ENCODE results near the gene TIRAP.

Gene TIRAP

GRCh38 chr11:126335463-126335760, 52.5 kb downstream of the TIRAP start:
- H3K4me3 ChIP-seq (replicated peaks; ENCODE audit: low read depth, low read length), result no peak overlapping the region
- no peak for DNase-seq (ENCODE audit: extremely low read depth, low read depth)
- TF ChIP-seq, protein P1, sequence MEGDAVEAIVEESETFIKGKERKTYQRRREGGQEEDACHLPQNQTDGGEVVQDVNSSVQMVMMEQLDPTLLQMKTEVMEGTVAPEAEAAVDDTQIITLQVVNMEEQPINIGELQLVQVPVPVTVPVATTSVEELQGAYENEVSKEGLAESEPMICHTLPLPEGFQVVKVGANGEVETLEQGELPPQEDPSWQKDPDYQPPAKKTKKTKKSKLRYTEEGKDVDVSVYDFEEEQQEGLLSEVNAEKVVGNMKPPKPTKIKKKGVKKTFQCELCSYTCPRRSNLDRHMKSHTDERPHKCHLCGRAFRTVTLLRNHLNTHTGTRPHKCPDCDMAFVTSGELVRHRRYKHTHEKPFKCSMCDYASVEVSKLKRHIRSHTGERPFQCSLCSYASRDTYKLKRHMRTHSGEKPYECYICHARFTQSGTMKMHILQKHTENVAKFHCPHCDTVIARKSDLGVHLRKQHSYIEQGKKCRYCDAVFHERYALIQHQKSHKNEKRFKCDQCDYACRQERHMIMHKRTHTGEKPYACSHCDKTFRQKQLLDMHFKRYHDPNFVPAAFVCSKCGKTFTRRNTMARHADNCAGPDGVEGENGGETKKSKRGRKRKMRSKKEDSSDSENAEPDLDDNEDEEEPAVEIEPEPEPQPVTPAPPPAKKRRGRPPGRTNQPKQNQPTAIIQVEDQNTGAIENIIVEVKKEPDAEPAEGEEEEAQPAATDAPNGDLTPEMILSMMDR (IDR thresholded peaks at IDR 0.05; ENCODE audit: low read depth, low read length, missing control alignments), result no peak

GRCh38 chr11:126336138-126336541, 53.2 kb downstream of the TIRAP start:
- TF ChIP-seq, protein P1 (IDR thresholded peaks at IDR 0.05; ENCODE audit: low read depth, low read length, missing control alignments), result no peak
- no peak for DNase-seq (ENCODE audit: extremely low read depth, low read depth)
- no peak overlapping the region for H3K4me3 ChIP-seq (replicated peaks; ENCODE audit: low read depth, low read length)

DNA sequence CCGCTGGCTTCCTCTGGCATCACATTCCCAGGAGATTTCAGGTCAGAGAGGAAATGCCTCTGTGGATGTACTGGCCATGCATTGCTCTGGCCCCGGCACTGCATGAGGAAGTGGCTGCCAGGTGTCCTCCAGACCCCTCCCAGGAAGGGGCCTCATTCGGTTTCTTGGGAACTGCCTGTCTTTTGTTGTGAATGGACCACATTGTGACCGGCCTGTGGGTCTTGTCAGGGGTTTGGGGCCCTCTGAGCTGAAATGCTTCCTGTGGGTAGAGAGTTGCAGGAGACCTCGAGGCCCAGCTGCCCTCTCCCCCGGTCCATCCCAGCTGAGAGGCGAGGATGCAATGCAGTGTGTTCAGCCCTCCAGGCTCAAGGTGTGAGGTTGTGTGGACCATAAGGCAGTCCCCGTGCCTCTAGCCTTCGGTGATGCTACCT, 53.8 kb downstream of the TIRAP start:
- TF ChIP-seq, protein P1 (IDR thresholded peaks at IDR 0.05; ENCODE audit: low read depth, low read length, missing control alignments), result no peak
- DNase-seq (ENCODE audit: extremely low read depth, low read depth), result no peak

GRCh38 chr11:126337126-126337473, 54.2 kb downstream of the TIRAP start:
- TF ChIP-seq, protein P1 (IDR thresholded peaks at IDR 0.05; ENCODE audit: low read depth, low read length, missing control alignments), result no peak
- DNase-seq (ENCODE audit: extremely low read depth, low read depth), result no peak

More for the DNA sequence above, 53.8 kb downstream of the TIRAP start:
- H3K4me3 ChIP-seq (replicated peaks; ENCODE audit: low read depth, low read length), result no peak overlapping the region

GRCh38 chr11:126337474-126338241, 54.8 kb downstream of the TIRAP start:
- TF ChIP-seq, protein P1 (IDR thresholded peaks at IDR 0.05; ENCODE audit: low read depth, low read length, missing control alignments), result no peak
- no peak for DNase-seq (ENCODE audit: extremely low read depth, low read depth)
- H3K4me3 ChIP-seq (replicated peaks; ENCODE audit: low read depth, low read length), result no peak overlapping the region

More at GRCh38 chr11:126337126-126337473, 54.2 kb downstream of the TIRAP start:
- no peak overlapping the region for H3K4me3 ChIP-seq (replicated peaks; ENCODE audit: low read depth, low read length)

DNA sequence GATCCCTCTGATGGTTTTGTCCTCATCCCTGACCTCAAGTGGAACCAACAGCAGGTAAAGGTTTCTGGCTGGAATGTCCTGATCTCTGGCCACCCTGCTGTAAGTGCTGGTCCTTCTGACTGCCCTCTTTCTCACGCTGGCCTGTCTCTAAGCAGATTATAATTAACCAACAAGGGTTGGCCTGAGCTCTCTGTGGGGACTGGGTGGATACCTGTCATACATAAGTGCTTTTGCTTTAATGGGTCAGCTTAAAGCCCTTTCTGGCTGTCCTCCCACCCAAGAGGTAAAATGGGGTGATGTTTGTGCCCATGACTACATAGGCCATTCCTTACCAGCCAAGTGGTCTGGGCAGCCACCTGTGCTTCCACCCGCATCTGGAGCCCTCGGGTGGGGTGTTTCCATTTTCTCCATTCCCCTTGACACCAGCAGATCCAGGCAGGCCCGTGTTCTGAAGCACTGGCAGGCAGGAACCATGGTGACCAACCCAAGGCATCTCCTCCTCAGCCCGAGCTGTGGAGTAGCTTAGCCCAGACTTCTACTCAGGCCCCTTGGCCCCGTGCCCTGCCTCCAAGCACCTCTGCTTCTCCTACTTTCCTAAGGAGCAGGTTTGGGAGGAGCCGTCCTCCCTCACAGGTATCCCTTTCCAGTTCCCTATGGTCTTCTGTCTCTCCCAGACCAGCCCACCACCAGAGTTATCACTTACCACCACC, 55.6 kb downstream of the TIRAP start:
- TF ChIP-seq, protein P1 (IDR thresholded peaks at IDR 0.05; ENCODE audit: low read depth, low read length, missing control alignments), result no peak
- no peak for DNase-seq (ENCODE audit: extremely low read depth, low read depth)
- no peak overlapping the region for H3K4me3 ChIP-seq (replicated peaks; ENCODE audit: low read depth, low read length)

Data from HFF-Myc (cell line).